Stimulated activated CD4-positive, alpha-beta T cell treated with anti-CD3 and anti-CD28 coated beads, TNF-alpha, amount 100 ng/mL, for 1 hour (primary cell): ENCODE data around the gene FAM222B.
"Not testable (repeated sequence)": the region's sequence is repeated elsewhere in the genome, so short reads cannot be mapped to it uniquely, and the experiment has no call there.

Experiments
- DNase-seq, 3 donors: peaks; one replicate each; pipeline ENCODE4 v3.0.0-alpha.2; 2020; ENCODE audit warnings: low read depth in 3 of 3, low spot score in 1 of 3

Gene FAM222B

GRCh38 chr17:28841901-28842281, 699 bp downstream of the FAM222B start:
- no peak for DNase-seq

DNA sequence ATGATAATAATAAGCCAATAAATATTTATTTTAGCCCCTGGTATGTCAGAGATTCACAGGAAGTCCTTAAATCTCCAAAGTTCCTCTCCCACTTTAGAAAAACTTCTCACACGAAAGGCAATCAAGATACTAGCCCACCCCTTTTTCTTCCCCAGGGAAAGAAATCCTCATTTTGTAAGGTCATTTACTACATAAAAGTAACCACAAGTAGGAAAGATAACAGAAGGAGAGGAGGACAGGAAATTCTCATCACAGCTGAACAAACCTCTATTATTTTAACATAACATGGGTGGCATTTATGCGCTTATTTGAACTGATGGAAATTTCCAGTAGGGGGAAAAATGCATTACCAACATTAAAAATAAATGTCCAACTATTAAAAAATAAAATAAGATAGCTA, 3.4 kb downstream of the FAM222B start:
- DNase-seq: no peak

- not testable (repeated sequence) for DNase-seq
Measured at GRCh38 chr17:28836541-28836940, 6.0 kb downstream of the FAM222B start.

GRCh38 chr17:28834420-28834819, 8.2 kb downstream of the FAM222B start:
- DNase-seq: no peak

DNA sequence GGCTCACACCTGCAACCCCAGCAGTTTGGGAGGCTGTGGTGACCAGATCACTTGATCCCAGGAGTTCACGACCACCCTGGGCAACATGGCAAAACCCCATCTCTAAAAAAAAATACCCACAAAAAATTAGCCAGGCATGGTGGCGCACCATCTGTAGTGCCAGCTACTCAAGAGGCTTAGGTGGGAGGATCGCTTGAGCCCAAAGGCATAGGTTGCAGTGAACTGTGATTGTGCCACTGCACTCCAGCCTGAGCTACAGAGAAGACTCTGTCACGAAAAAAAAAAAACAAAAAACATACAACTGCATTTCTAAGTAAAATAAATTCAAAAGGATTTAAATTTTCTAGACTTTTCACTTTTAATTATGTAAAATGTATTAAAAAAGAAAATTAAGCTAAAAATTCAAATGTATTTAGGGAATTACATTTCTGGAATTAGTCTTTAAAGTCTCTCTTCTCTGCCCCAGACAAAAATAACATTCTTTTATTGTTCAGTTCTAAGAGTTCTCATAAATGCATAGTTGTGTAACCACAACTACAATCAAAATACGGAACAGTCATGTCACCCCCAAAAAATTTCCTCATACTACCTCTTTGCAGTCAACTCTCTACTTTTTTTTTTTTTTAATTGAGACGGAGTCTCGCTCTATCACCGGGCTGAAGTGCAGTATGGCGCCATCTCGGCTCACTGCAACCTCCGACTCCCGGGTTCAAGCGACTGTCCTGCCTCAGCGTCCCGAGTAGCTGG, 14.1 kb downstream of the FAM222B start:
- DNase-seq: no peak

GRCh38 chr17:28827672-28828071, 14.9 kb downstream of the FAM222B start:
- DNase-seq: no peak

GRCh38 chr17:28819582-28819981, 23.0 kb downstream of the FAM222B start:
- no peak for DNase-seq

- no peak for DNase-seq
Measured at GRCh38 chr17:28818819-28819221, 23.8 kb downstream of the FAM222B start.

DNA sequence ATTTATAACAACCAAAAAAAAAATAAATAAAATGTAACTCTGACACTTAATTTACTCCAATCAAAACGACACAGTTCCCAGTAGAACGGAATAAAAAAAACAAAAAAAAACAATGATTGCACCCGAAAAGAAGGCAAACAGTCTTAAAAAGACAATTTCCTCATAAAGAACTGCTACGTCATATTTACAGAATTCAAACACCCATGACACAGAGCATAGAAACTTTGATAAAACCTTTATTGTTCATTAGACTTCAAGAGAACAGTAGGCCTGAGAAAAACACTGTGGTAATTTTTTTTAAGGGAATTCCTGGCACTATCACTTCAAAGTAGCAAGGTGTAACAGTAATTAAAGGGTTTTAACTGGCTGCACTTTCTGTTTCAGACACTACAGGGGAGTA, 26.1 kb downstream of the FAM222B start:
- no peak for DNase-seq

DNA sequence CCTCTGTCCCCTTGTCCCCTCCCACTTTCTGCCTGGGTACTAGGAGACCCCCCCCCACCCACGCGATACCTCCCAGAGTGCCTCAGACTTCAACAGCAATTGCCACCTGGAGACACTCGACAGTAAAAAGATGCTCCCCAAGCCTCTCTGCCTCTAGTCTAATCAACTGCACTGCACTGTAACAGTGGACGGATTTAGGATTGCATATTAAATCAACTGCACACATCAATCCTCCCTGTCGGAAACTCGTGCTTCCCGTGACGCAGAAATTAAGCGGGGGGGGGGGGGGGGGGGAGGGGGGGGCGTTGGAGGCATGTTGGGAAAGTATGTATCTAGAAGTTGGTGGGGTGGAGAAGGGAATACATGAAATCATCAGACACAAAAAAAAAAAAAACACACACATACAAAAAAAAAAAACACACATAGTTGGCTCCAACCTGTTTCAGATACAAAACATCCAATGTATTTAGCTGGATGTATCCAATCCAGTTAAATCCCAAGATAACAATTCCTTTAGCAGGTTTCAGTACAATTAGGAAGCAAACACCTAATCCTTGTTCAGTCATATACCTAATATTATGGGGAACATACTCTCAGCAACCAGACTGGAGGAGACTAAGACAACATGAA, 29.7 kb downstream of the FAM222B start:
- no peak for DNase-seq

DNA sequence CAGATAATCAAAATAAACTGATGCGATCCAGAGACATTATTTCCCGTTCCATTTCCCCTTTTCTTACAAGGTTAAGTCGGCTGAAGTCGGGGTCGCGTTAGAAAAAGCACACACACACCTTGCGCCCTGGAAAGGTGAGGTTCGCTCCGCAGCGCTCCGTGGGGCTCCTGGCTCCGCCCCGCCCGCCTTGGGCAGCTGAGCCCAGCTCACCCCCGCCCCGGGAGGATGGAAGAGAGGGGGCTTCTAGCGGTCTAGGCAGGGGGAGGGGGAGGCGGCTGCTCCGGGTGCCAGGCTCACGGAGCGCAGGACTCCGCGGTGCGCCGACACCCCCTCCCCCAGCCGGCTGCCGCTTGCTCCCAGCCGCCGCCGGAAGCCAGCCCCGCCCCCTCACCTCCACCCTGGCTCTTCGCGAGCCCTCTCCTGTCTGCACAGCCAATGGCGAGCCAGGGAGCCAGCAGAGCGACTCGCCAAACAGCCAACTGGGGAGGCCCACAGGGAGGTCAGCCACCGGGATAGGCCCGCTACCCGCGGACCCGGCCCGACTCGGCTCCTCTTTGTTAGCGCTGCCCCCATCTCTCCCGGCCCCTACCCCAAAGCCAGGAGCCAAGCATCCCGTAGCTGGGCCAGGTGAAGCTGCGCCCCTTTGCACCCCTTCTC, 30.4 kb downstream of the FAM222B start:
- DNase-seq: peak; percentile 86 to 92 (median 89)

DNA sequence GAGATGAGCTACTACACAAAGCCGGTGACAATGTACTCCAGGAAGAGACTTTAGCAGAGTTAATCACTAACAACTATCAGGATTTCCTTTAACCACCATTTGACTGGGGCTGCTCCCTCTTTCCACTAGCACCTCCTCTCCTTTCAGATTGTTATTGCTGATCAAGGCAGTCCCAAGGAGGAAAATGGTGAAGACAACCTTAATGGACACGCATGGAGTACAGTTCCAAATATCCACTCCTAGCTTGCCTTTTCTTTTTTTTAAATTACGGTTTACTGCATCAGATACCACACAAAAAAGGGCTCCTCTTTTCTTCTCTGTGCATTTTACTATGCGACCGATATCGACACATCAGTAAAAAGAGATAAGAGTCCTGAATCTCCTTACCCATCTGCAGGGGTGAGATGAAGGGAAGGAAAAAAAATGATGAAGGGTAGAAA, 30.9 kb downstream of the FAM222B start:
- DNase-seq: no peak

DNA sequence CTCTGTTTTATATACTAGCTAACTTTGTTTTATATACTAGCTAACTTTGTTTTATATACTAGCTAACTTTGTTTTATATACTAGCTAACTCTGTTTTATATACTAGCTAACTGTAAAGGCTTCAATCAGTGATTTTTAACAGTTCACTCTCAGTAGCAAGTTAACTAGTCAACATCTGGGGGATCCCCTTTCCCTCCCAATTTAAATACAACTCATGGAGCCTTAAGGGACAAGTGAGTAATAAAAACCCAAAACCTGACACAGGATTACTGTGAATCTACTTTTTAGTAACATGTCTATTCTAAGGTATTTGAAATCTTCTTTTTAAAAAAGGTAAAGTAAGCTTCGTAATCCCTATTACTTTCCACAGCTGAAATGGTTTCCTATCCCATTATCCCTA, 32.2 kb downstream of the FAM222B start:
- no peak for DNase-seq

- no peak for DNase-seq
Measured at GRCh38 chr17:28807925-28808634, 34.5 kb downstream of the FAM222B start.

GRCh38 chr17:28796062-28796461, 46.5 kb downstream of the FAM222B start:
- no peak for DNase-seq

DNA sequence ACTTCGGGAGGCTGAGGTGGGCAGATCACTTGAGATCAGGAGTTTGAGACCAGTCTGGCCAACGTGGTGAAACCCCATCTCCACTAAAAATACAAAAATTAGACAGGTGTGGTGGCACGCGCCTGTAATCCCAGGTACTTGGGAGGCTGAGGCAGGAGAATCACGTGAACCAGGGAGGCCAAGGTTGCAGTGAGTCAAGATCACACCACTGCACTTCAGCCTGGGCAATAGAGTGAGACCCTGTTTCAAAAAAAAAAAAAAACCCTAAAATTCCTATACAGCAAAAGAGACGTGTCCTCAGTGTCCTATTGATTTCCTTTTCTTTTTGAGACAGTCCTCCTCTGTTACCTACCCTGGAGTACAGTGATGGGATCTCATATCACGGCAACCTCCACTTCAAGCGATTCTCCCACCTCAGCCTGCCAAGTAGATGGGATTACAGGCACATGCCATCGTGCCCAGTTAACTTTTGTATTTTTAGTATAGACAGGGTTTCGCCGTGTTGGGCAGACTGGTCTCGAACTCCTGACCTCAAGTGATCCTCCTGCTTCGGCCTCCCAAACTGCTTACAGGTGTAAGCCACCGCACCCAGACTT, 47.6 kb downstream of the FAM222B start:
- DNase-seq: not testable (repeated sequence)

DNA sequence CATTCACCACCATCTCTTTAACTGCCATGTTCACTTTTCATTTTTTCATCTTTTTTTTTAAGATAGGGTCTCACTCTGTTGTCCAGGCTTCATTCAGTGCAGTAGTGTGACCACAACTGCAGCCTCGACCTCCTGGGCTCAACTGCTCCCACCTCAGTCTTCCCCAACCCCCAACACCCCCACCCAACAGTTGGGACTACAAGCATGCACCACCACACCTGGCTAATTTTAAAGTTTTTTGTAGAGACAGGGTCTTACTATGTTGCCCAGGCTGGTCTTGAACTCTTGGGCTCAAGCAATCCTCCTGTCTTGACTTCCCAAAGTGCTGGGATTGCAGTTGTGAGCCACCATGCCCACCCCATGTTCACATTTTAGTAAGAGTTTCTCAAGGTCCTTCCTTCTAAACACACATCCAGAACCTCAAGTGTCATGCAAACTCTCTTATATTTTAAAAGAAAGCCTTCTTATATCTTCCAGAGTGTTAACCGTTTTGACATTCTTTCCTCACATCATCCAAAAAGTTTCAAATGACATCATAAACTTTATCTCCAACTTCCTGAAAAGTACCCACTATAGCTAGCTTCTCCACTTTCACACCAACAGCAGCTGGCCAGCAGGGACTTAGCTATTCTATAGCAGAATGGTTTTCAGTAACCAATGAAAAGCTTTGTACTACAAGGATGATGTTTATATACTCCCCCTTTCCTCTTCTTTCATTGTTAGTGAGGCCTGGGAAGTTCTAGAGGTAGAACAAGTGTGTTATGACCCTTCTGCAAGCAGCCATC, 49.5 kb downstream of the FAM222B start:
- no peak for DNase-seq

- DNase-seq: no peak
Measured at GRCh38 chr17:28788100-28788499, 54.5 kb downstream of the FAM222B start.

GRCh38 chr17:28783161-28783560, 59.4 kb downstream of the FAM222B start:
- no peak for DNase-seq

- not testable (repeated sequence) for DNase-seq
Measured at GRCh38 chr17:28779601-28780000, 63.0 kb downstream of the FAM222B start.
